ENCODE measurements around the gene RNF213. TPM values are rescaled to one million over a fixed set of nuclear protein-coding genes. Genes with fewer than 3 reads are reported as not detected.

RNF213 gene
- total and polyA plus RNA-seq, 2 donors (not counting 1 experiment from before 2014, with no cell fraction given) = 36.8 to 245 TPM

- H4K20me1 ChIP-seq (ENCODE audit: control insufficient read depth, extremely low read depth, insufficient read depth, low read length) = no peaks in the 10 kb centered on the region
- no peaks in the 10 kb centered on the region for H3K27me3 ChIP-seq (ENCODE audit: control insufficient read depth, insufficient read depth, low read length)
- no peak overlapping the region for H3K4me3 ChIP-seq (replicated peaks in 1 of 4; ENCODE audit: control extremely low read depth in 1 of 4, insufficient read depth in 1 of 4, low read depth in 3 of 4, low read length in 4 of 4)
- H3K9me3 ChIP-seq (ENCODE audit: control insufficient read depth, insufficient read depth, low read depth, low read length) = no peaks in the 10 kb centered on the region
- no peak overlapping the region for H2AFZ ChIP-seq (ENCODE audit: low read length)
- no peak for TF ChIP-seq EZH2 (IDR thresholded peaks at IDR 0.05; ENCODE audit: low read length, missing control alignments)
- TF ChIP-seq, protein P1, sequence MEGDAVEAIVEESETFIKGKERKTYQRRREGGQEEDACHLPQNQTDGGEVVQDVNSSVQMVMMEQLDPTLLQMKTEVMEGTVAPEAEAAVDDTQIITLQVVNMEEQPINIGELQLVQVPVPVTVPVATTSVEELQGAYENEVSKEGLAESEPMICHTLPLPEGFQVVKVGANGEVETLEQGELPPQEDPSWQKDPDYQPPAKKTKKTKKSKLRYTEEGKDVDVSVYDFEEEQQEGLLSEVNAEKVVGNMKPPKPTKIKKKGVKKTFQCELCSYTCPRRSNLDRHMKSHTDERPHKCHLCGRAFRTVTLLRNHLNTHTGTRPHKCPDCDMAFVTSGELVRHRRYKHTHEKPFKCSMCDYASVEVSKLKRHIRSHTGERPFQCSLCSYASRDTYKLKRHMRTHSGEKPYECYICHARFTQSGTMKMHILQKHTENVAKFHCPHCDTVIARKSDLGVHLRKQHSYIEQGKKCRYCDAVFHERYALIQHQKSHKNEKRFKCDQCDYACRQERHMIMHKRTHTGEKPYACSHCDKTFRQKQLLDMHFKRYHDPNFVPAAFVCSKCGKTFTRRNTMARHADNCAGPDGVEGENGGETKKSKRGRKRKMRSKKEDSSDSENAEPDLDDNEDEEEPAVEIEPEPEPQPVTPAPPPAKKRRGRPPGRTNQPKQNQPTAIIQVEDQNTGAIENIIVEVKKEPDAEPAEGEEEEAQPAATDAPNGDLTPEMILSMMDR (conservative IDR thresholded peaks at IDR 0.05 in 1 of 2, IDR thresholded peaks at IDR 0.05 in 1 of 2; ENCODE audit: low read depth in 1 of 2, low read length in 2 of 2) = no peak
- H3K4me1 ChIP-seq (ENCODE audit: control insufficient read depth, extremely low read depth, insufficient read depth, low read length) = no peaks in the 10 kb centered on the region
- no peak overlapping the region for H3K4me2 ChIP-seq (ENCODE audit: extremely low read depth, insufficient read depth, low read length)
- H3K79me2 ChIP-seq (ENCODE audit: control insufficient read depth, insufficient read depth, low read length) = peaks cover 4% of the 10 kb centered on the region
- H3K9ac ChIP-seq (ENCODE audit: insufficient read depth, low read length) = no peak overlapping the region
- no peak overlapping the region for H3K27ac ChIP-seq (ENCODE audit: insufficient read depth, low read length)
- no peak for DNase-seq (ENCODE audit: low read depth in 2 of 2)
- peaks cover 41% of the 10 kb centered on the region for H3K36me3 ChIP-seq (ENCODE audit: control insufficient read depth, insufficient read depth, low read length)
These were observed 47.5 kb upstream of the RNF213 start for GRCh38 chr17:80212962-80213642.

DNA sequence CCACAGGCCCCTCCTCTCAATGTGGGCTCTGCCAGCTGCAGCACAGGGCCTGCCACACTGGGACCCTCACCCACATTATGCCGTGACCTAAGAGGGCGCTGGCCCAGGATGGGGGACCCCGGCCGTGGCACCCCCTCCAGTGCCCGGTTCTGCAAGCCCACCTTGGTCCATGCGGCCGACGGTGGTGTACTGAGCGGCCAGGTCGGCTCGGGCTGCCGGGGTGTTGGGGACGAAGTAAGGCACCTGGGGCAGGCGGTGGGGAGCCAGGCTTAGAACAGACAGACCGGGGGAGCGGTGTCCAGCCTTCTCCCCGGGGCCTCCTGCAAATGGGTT is 47.0 kb upstream of the RNF213 start:
- no peaks in the 10 kb centered on the region for H4K20me1 ChIP-seq (ENCODE audit: control insufficient read depth, extremely low read depth, insufficient read depth, low read length)
- no peaks in the 10 kb centered on the region for H3K27me3 ChIP-seq (ENCODE audit: control insufficient read depth, insufficient read depth, low read length)
- no peak overlapping the region for H3K9ac ChIP-seq (ENCODE audit: insufficient read depth, low read length)
- H3K9me3 ChIP-seq (ENCODE audit: control insufficient read depth, insufficient read depth, low read depth, low read length) = no peaks in the 10 kb centered on the region
- H3K4me3 ChIP-seq (replicated peaks in 1 of 4; ENCODE audit: control extremely low read depth in 1 of 4, insufficient read depth in 1 of 4, low read depth in 3 of 4, low read length in 4 of 4) = no peak overlapping the region
- DNase-seq (ENCODE audit: low read depth in 2 of 2) = no peak
- H3K27ac ChIP-seq (ENCODE audit: insufficient read depth, low read length) = no peak overlapping the region
- no peak overlapping the region for H3K4me2 ChIP-seq (ENCODE audit: extremely low read depth, insufficient read depth, low read length)
- H3K4me1 ChIP-seq (ENCODE audit: control insufficient read depth, extremely low read depth, insufficient read depth, low read length) = no peaks in the 10 kb centered on the region
- peaks cover 42% of the 10 kb centered on the region for H3K36me3 ChIP-seq (ENCODE audit: control insufficient read depth, insufficient read depth, low read length)
- peaks cover 8% of the 10 kb centered on the region for H3K79me2 ChIP-seq (ENCODE audit: control insufficient read depth, insufficient read depth, low read length)
- H2AFZ ChIP-seq (ENCODE audit: low read length) = no peak overlapping the region
- TF ChIP-seq, protein P1 (conservative IDR thresholded peaks at IDR 0.05 in 1 of 2, IDR thresholded peaks at IDR 0.05 in 1 of 2; ENCODE audit: low read depth in 1 of 2, low read length in 2 of 2) = no peak
- TF ChIP-seq EZH2 (IDR thresholded peaks at IDR 0.05; ENCODE audit: low read length, missing control alignments) = no peak

GRCh38 chr17:80214012-80214877 is 46.4 kb upstream of the RNF213 start:
- H3K4me2 ChIP-seq (ENCODE audit: extremely low read depth, insufficient read depth, low read length) = no peak overlapping the region
- H2AFZ ChIP-seq (ENCODE audit: low read length) = no peak overlapping the region
- peaks cover 42% of the 10 kb centered on the region for H3K36me3 ChIP-seq (ENCODE audit: control insufficient read depth, insufficient read depth, low read length)
- TF ChIP-seq EZH2 (IDR thresholded peaks at IDR 0.05; ENCODE audit: low read length, missing control alignments) = no peak
- no peaks in the 10 kb centered on the region for H3K9me3 ChIP-seq (ENCODE audit: control insufficient read depth, insufficient read depth, low read depth, low read length)
- peaks cover 10% of the 10 kb centered on the region for H3K79me2 ChIP-seq (ENCODE audit: control insufficient read depth, insufficient read depth, low read length)
- H3K4me1 ChIP-seq (ENCODE audit: control insufficient read depth, extremely low read depth, insufficient read depth, low read length) = peaks cover 3% of the 10 kb centered on the region
- H3K27ac ChIP-seq (ENCODE audit: insufficient read depth, low read length) = no peak overlapping the region
- H4K20me1 ChIP-seq (ENCODE audit: control insufficient read depth, extremely low read depth, insufficient read depth, low read length) = no peaks in the 10 kb centered on the region
- H3K27me3 ChIP-seq (ENCODE audit: control insufficient read depth, insufficient read depth, low read length) = no peaks in the 10 kb centered on the region
- no peak overlapping the region for H3K4me3 ChIP-seq (replicated peaks in 1 of 4; ENCODE audit: control extremely low read depth in 1 of 4, insufficient read depth in 1 of 4, low read depth in 3 of 4, low read length in 4 of 4)
- H3K9ac ChIP-seq (ENCODE audit: insufficient read depth, low read length) = no peak overlapping the region
- no peak for DNase-seq (ENCODE audit: low read depth in 2 of 2)

Data from fibroblast of lung (primary cell).